HFFc6 (cell line): Measurements from ENCODE around the gene GNB1. TPM values are rescaled to one million over a fixed set of nuclear protein-coding genes. Genes with fewer than 3 reads are reported as not detected.
"Not testable (repeated sequence)": the region's sequence is repeated elsewhere in the genome, so short reads cannot be mapped to it uniquely, and the experiment has no call there.

ENCODE experiments used
- DNase-seq: peaks from one replicate; pipeline ENCODE4 v3.0.0-alpha.2; 2018
- H3K27ac Mint-ChIP-seq: 2 replicates; pipeline ENCODE4 v1.8.0; 2020; ENCODE audit warnings: mild to moderate bottlenecking, mixed read lengths
- H3K27me3 Mint-ChIP-seq: 2 replicates; pipeline ENCODE4 v1.8.0; 2021; ENCODE audit warnings: mild to moderate bottlenecking, moderate library complexity, mixed read lengths; ENCODE audit not compliant: insufficient read depth
- H3K36me3 Mint-ChIP-seq: 2 replicates; pipeline ENCODE4 v1.8.0; 2021; ENCODE audit warnings: low read depth, mixed read lengths
- H3K4me1 Mint-ChIP-seq: 2 replicates; pipeline ENCODE4 v1.8.0; 2020; ENCODE audit warnings: low read depth, mixed read lengths
- H3K4me3 Mint-ChIP-seq: 2 replicates; pipeline ENCODE4 v1.8.0; 2020; ENCODE audit warnings: mild to moderate bottlenecking, moderate library complexity, mixed read lengths
- H3K9me3 Mint-ChIP-seq: 2 replicates; pipeline ENCODE4 v1.8.0; 2020; ENCODE audit warnings: mild to moderate bottlenecking, mixed read lengths
- CTCF ChIP-seq: fragments of 200-600 bp; sonication (generic); IDR thresholded peaks from 2 replicates; pipeline ENCODE4 v1.5.0; 2021; ENCODE audit warnings: antibody characterized with exemption, mild to moderate bottlenecking
- total RNA-seq, 6 experiments: library from RNA; stranded (reverse); fragmentation: NEBNext Ultra II Directional; extraction: Animal tissue kit (Norgen Biotek cat#: 25700); gene quantifications; 2 replicates in 1 of 6; 3 replicates in 5 of 6; pipeline ENCODE4 v1.2.3, GENCODE V29; 2021

Gene GNB1
- total RNA-seq, 6 experiments from 2014 or later = 502 to 618 (median 574) TPM

GRCh38 chr1:1857096-1857703 lies 33.7 kb downstream of the GNB1 start:
- Mint-ChIP-seq H3K9me3 (no peaks in the 10 kb centered on the region), H3K4me1 (peaks cover 67% of the 10 kb centered on the region), H3K4me3 (no peak overlapping the region), H3K36me3 (peaks cover 19% of the 10 kb centered on the region), H3K27ac (peak overlapping the region; percentile 92), H3K27me3 (peaks cover 2% of the 10 kb centered on the region)
- no peak for DNase-seq
- no peak for TF ChIP-seq CTCF

- H3K27me3 Mint-ChIP-seq, H3K9me3 Mint-ChIP-seq, H3K27ac Mint-ChIP-seq, DNase-seq, H3K4me3 Mint-ChIP-seq: not testable (repeated sequence)
- H3K4me1 Mint-ChIP-seq = peaks cover 64% of the 10 kb centered on the region
- peaks cover 19% of the 10 kb centered on the region for H3K36me3 Mint-ChIP-seq
Measured at GRCh38 chr1:1856161-1856560, 34.7 kb downstream of the GNB1 start.

- no peak for DNase-seq
- peaks cover 49% of the 10 kb centered on the region for H3K4me1 Mint-ChIP-seq
- no peak overlapping the region for H3K4me3 Mint-ChIP-seq
- peak overlapping the region; percentile 44 for H3K27ac Mint-ChIP-seq
- H3K27me3 Mint-ChIP-seq = peaks cover 2% of the 10 kb centered on the region; the same call in 1 of the 2 replicates
- no peak for TF ChIP-seq CTCF
- peaks cover 24% of the 10 kb centered on the region for H3K36me3 Mint-ChIP-seq
- no peaks in the 10 kb centered on the region for H3K9me3 Mint-ChIP-seq
Measured at GRCh38 chr1:1853593-1854257, 37.2 kb downstream of the GNB1 start.

- Mint-ChIP-seq H3K4me3 (no peak overlapping the region; the same call in 1 of the 2 replicates), H3K27ac (peak overlapping the region; percentile 44; the same call in 1 of the 2 replicates), H3K27me3 (peaks cover 2% of the 10 kb centered on the region; the same call in 1 of the 2 replicates), H3K4me1 (peaks cover 41% of the 10 kb centered on the region), H3K36me3 (peaks cover 25% of the 10 kb centered on the region), H3K9me3 (no peaks in the 10 kb centered on the region)
- DNase-seq = no peak
- TF ChIP-seq CTCF = no peak
Measured at GRCh38 chr1:1852619-1853414, 38.1 kb downstream of the GNB1 start.

- H3K4me3 Mint-ChIP-seq = no peak overlapping the region
- peaks cover 2% of the 10 kb centered on the region for H3K27me3 Mint-ChIP-seq
- H3K4me1 Mint-ChIP-seq = peaks cover 32% of the 10 kb centered on the region
- peak overlapping the region; percentile 61; the same call in 1 of the 2 replicates for H3K27ac Mint-ChIP-seq
- no peak for TF ChIP-seq CTCF
- no peaks in the 10 kb centered on the region for H3K9me3 Mint-ChIP-seq
- no peak for DNase-seq
- H3K36me3 Mint-ChIP-seq = peaks cover 15% of the 10 kb centered on the region
Measured at GRCh38 chr1:1847890-1848289, 43.0 kb downstream of the GNB1 start.
